ENCODE results near the gene ATP9B.

The ATP9B gene

GRCh38 chr18:79410731-79411613 is 341.8 kb downstream of the ATP9B start:
- no peak for DNase-seq (ENCODE audit: low spot score)

DNA sequence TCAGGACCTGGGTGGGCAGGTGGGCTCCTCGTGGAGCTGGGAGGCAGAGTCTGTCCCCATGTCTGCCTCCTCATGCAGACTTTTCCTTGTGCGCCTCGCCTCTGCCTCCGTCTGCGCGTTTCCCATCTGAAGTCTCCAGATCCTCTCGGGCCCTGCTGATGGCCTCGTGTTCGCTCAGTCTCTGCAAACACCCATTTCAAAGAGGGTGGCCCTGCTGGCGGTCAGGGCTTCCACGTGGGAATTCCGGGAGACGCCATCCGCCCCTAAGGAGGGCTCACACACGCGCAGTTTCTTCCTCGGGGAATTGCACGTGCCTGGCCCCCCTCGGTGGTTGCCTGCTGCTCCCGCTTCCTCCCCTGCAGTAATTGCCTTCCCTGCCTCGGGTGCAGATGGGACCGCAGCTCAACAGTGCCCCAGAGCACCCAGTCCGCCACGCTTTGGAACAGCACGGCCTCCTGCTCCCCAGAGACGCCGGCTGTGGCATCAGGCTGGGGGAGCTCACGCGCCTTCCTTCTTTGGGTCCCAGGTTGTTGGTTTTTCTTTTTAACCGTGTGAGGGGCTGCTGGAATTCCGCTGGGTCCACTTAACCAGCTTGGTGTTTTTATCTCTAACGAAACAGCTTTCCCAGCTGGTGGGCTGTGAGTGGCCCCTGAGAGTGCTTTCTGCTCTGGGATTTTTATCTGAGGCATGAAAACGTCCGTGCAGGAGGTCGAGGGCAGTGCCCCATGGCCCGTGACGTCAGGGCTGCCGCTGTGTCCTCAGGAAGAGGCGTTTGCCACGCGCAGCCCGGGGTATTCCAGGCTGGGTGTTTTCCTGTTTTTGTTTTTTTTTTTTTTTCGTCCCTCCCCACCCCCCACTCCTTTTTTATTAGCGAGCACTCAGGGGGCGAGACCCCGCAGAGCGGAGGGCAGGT is 342.7 kb downstream of the ATP9B start:
- no peak for DNase-seq (ENCODE audit: low spot score)

DNA sequence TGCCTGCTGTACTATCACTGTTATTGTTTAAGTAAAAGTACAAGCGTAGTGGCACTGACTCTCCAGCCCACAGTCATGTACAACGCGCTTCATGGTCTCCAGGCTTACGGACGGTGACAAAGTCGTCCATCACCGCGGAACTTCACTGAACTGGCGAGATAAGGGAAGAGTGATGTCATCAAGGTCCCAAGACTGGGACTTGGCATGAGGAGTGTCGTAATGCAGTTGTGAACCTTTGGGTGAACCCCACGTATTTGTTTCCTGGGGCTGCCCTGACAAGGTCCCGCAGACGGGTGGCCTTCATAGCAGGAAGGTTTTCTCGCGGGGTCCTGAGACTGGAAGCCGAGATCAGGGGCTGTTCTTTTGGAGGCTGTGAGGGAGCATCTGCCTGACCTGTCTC is 343.8 kb downstream of the ATP9B start:
- no peak for DNase-seq (ENCODE audit: low spot score)

DNA sequence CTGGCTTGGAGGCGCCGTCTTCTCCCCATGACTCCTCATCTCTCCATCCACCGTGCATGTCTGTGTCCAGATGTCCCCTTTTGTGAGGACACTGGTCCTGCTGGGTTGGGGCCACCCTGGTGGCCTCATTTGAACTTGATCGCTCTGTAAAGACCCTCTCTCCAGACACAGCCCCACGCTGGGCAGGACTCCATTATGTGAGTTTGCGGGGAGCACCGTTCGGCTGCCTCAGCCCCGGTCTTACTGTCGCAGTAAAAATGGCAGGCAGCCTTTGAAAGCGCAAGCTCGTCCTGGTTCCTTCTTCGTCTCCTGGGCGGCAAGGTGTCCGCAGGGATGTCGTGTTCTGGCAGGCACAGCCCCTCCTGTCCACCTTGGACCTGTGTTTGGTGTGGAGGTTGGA is 344.2 kb downstream of the ATP9B start:
- DNase-seq (ENCODE audit: low spot score), result no peak

GRCh38 chr18:79413901-79414300 is 344.7 kb downstream of the ATP9B start:
- DNase-seq (ENCODE audit: low spot score), result no peak

- DNase-seq (ENCODE audit: low spot score), result no peak
These were observed 347.0 kb downstream of the ATP9B start for GRCh38 chr18:79416022-79416676.

DNA sequence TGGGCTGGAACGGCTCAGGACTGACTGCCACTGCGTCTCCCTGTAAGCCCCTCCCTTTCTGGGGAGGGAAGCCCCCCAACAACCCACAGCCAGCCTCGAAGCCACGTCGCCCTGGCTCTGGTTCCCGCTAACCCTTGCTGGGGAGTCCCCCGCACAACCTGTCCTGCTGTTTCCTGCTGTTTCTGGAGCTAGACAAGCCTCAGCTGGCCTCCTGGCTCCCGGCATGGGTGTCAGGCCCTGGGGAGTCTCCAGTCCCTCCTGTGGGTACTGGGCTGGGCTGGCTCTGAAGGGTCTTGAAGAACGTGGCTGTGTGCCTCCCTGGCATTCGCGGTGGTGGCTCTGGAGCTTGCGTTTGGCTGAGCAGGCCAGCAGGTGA is 347.5 kb downstream of the ATP9B start:
- DNase-seq (ENCODE audit: low spot score), result no peak

DNA sequence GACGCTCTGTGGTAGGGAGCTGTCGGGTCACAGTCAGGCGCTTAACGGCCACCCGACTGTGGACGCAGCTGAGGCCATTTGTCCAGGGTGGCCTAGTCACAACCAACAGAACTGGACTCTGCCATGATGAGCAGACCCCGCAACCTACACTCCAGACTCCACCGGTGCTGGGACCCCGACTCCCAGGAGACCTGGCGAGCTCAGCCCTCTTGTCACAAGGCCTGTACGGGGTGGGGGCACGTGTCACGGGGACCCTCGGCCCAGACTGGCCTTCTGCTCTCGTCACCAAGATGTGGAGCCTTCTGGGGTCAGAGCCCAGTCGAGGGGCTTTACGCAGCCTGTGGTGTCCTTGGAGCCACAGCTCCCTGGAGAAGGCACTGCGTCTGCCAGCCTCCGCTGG is 349.0 kb downstream of the ATP9B start:
- DNase-seq (ENCODE audit: low spot score), result no peak

- DNase-seq (ENCODE audit: low spot score), result no peak
These were observed 349.4 kb downstream of the ATP9B start for GRCh38 chr18:79418642-79419041.

GRCh38 chr18:79420033-79420745 is 351.0 kb downstream of the ATP9B start:
- DNase-seq (ENCODE audit: low spot score), result no peak

DNA sequence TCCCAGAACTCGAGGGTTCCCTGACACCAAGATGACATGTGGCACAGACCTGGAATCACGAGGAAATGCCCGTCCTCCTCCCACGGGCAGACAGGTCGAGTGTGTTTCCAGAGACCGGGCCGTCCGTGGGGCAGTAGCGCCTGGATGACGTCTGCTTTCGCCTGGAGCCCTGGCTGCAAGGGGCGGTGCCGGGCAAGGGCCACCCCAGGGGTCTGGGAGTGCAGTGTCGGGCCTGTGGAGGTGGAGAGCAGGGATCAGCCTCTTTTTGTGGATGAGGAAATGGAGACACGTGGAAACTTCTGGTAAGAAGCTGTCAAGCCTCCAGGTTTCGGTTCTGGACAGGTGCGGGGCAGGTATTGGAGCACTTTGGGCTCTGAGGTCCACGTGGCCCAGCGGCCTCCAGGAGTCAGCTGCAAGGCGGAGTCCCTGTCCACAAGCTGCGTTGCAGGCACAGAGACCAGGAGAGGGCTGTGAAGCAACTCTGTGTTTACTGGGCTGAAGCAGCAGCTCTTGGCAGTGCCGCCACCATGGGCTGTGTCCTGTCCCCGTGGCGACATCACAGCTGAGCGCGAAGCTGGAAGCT is 352.2 kb downstream of the ATP9B start:
- no peak for DNase-seq (ENCODE audit: low spot score)

- no peak for DNase-seq (ENCODE audit: low spot score)
These were observed 353.0 kb downstream of the ATP9B start for GRCh38 chr18:79422022-79422782.

GRCh38 chr18:79422783-79423165 is 353.6 kb downstream of the ATP9B start:
- DNase-seq (ENCODE audit: low spot score), result no peak

DNA sequence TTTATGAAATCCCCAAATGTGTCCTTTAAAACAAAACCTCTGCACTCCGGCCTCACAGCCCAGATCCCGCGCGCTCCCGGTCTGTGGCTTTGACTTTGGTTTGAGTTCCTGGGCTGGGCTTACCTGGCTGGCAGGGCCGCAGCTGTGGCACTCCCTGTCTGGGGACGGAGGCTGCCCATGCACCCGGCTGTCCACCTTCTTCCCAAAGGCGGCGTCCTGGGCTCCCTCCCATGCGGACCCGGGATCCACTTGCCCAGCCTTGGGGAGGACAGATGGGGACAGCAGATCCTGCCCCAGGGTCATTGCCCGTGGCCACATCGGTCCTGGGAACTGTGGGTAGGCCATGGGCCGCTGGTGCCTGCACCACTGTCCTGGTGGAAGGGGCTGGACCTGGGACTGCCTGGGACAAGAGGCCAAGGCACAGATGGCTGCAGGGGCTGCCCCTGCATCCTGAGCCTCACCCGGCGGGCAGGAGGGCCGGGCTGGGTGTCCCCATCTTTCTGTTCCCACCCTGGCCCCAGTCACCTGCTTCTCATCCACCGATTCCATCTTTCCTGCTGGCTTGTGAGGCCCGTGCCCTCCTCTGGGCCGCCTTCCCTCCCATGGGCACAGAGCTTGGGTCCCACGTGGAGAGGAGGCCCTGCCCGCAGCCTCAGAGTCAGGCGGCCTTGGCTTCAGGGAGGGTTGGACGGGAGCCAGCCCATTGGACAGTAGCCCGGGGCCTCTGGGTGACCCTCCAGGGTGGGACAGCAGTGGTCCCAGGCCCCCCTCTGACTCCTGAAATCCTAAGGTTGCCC is 354.2 kb downstream of the ATP9B start:
- no peak for DNase-seq (ENCODE audit: low spot score)

- DNase-seq (ENCODE audit: low spot score), result no peak
These were observed 354.9 kb downstream of the ATP9B start for GRCh38 chr18:79424008-79424565.

GRCh38 chr18:79424880-79425568 is 355.8 kb downstream of the ATP9B start:
- DNase-seq (ENCODE audit: low spot score), result no peak

- no peak for DNase-seq (ENCODE audit: low spot score)
These were observed 356.3 kb downstream of the ATP9B start for GRCh38 chr18:79425569-79425886.

- DNase-seq (ENCODE audit: low spot score), result no peak
These were observed 357.4 kb downstream of the ATP9B start for GRCh38 chr18:79426376-79427300.
